Erythroblast (primary cell): ENCODE data around the gene RUNX3.
"Not testable (repeated sequence)": the region's sequence is repeated elsewhere in the genome, so short reads cannot be mapped to it uniquely, and the experiment has no call there.

Experiments used
- GATA1 ChIP-seq: IDR thresholded peaks from 2 replicates; pipeline ENCODE4 v1.6.1; 2011; ENCODE audit warnings: low read depth, mild to moderate bottlenecking, control low read depth, low read length, moderate library complexity
- POLR2A ChIP-seq: IDR thresholded peaks from 2 replicates; pipeline ENCODE4 v1.6.1; 2011; ENCODE audit warnings: mild to moderate bottlenecking, low read length

DNA sequence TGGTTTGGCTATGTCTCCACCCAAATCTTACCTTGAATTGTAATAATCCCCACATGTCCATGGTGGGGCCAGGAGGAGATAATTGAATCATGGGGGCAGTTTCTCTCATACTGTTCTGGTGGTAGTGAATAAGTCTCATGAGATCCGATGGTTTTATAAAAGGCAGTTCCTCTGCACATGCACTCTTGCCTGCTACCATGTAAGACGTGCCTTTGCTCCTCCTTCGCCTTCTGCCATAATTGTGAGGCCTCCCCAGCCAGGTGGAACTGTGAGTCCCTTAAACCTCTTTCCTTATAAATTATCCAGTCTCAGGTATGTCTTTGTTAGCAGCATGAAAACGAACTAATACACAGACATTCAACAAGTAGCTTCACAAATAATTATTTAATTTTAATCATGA is 49.2 kb upstream of the RUNX3 start:
- not testable (repeated sequence) for TF ChIP-seq POLR2A, GATA1
